ENCODE measurements around the gene PMEPA1.

Gene PMEPA1

GRCh38 chr20:57692393-57692792 is 17.4 kb downstream of the PMEPA1 start:
- DNase-seq: no peak

DNA sequence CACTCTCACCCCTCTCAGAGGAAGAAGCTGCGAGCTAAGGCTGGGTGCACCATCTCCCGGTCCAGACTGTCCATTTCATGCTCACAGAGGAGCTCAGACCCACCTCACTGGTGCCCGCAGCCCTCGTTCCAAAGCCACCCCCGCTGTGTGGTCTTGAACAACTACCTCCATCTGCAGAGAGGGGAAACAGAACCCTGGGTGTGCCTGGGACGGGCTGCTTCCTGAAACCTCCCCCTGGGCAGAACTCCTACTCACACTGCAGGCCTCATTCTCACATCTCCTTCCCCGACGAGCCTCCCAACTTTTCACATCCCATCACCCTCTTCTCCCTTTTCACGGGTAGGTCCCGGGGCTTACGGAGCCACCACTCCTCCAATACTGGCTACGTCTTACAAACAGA is 18.1 kb downstream of the PMEPA1 start:
- DNase-seq: no peak

DNA sequence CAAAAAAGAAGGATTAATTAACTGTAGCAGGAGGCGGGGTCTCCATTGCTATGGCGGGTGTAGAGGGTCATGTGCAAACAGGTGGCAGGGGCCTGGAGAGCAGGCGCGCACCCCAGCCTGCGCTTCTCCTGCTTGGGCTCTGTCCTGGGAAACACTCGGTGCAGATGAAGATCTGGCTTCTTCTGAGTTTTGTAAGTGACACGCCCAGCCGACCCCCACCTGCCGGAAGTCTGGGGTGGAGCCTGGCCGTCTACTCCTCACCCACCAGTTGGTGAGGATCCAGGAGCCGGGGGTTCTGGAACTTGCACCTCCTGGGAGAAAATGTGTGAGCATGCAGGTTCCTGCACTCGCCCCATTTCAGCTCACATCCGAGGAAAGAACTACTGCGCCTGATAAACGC is 19.3 kb downstream of the PMEPA1 start:
- no peak for DNase-seq

- DNase-seq: no peak
These were observed 19.9 kb downstream of the PMEPA1 start for GRCh38 chr20:57689745-57690481.

DNA sequence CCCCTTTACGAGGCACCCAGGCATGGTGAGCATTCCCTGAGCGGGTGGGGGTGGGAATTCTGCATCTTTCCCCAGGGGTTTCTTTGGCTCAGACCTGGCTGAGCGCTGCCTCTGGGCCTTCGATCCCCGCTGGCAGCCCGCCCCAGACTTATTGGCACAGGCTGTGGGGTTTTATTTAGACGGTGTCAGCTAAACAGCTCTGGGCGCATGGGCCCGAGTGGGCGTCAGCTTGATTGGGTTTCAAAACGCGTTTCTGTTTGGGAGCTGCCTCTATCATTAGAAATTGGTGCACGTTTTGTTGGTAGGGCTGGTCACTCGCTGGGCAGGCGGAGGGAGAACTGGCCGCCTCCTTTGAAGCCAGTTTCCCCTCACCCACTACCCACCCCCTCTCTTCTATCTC is 21.0 kb downstream of the PMEPA1 start:
- no peak for DNase-seq

- no peak for DNase-seq
These were observed 21.5 kb downstream of the PMEPA1 start for GRCh38 chr20:57688295-57688694.

- no peak for DNase-seq
These were observed 22.7 kb downstream of the PMEPA1 start for GRCh38 chr20:57686931-57687652.

GRCh38 chr20:57685146-57685758 is 24.6 kb downstream of the PMEPA1 start:
- DNase-seq: no peak

DNA sequence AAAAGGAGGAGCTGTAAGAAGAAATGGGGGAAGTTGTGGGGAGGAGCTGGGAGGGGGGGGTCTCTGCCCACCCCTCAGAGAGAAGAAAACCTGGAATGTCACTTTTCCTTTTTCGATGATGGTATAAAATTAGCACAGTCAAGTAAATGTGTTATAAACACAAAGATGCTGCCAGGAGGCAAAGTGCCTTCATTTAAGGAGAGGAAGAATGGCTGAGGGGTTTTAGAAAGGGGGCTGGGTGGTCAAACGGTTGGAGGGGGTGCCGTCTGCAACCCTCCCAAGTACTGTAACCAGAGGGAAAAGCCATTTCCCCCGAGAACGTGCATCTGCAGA is 25.0 kb downstream of the PMEPA1 start:
- DNase-seq: no peak

- no peak for DNase-seq
These were observed 25.7 kb downstream of the PMEPA1 start for GRCh38 chr20:57683881-57684807.

DNA sequence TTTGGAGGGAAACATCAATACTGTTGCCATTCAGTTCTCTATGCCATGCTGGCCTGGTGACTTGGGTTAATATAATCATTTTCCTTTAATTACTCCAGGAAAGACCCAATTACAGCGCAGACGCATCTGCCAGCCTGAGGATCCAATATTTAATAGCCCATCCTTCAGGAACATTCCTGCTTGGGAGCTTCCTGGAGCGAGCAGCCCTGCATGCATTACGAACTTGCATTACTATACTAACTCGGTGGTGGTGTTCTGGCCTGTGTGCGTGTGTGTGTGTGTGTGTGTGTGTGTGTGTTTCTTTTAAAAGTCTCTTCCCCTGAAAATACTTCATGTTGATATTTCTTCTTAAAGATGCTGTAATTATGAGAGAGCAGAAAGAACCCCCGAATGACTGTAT is 26.5 kb downstream of the PMEPA1 start:
- no peak for DNase-seq

GRCh38 chr20:57682184-57683101 is 27.4 kb downstream of the PMEPA1 start:
- DNase-seq: no peak

DNA sequence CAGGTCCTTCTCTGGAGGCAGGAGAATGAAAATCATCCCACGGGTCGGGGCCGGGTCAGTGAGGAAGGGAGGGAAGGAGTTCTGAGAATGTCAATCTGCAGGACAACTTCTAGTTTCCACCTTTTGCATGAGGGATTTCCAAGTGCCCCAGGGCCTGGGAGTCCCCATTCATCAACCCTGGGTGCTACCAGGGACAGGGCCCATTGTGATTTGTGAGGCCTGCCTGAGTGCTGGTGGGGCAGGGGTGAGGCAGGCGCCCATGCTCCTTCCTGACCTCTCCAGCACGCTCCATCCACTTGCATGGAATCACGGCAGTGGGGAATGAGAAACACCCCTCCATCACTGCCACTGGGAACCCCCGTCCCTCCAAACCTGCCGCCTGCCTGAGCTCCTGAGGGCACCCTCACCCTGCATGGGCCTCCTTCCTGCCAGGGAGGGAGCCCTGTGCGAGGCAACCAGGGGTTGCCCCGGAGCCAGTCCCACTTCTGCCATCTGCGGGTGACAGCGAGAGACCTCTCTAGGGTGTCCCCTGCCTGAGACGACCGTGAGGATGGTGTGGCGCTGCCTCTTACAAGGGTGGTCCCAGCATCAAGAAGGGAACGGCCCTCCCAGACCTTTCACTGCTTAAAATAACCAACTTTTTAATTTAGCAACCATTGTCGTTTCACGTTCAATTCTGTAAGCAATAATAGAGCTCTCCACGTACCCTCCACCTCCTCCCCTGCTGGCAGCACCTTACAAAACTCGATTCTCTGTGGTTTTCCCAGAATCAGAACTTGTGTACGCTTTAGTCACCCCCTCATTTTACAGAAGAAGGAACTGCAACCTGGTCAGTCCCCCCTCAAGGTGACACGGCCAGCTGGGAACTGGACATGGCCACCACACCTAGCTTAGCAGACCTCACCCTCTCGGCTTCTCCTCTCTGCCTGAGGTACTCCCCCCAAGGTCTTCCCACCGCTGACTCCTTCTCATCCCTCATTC is 28.6 kb downstream of the PMEPA1 start:
- DNase-seq: peak; percentile 38

GRCh38 chr20:57680131-57680716 is 29.6 kb downstream of the PMEPA1 start:
- no peak for DNase-seq

GRCh38 chr20:57679113-57679512 is 30.7 kb downstream of the PMEPA1 start:
- no peak for DNase-seq

DNA sequence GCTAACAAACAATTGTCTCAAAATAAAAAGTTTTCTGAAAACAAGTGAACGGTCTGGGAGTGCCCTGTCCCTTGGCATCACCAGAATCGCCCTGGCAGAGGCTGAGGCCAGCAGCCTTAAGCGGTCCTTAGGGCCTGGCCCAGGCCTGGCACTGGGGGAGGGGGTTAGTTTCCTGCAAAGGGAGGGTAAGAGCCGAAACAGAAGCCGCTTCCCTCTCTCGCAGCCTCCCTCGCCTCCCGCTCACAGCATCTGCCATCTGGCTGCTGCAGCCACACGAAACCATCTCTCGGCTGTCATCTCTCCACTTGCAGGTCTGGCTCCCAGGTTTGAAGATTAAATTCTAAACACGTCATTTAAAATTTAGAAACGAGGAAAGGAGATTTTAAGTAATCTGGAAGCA is 31.5 kb downstream of the PMEPA1 start:
- DNase-seq: no peak

GRCh38 chr20:57677584-57677982 is 32.2 kb downstream of the PMEPA1 start:
- no peak for DNase-seq

DNA sequence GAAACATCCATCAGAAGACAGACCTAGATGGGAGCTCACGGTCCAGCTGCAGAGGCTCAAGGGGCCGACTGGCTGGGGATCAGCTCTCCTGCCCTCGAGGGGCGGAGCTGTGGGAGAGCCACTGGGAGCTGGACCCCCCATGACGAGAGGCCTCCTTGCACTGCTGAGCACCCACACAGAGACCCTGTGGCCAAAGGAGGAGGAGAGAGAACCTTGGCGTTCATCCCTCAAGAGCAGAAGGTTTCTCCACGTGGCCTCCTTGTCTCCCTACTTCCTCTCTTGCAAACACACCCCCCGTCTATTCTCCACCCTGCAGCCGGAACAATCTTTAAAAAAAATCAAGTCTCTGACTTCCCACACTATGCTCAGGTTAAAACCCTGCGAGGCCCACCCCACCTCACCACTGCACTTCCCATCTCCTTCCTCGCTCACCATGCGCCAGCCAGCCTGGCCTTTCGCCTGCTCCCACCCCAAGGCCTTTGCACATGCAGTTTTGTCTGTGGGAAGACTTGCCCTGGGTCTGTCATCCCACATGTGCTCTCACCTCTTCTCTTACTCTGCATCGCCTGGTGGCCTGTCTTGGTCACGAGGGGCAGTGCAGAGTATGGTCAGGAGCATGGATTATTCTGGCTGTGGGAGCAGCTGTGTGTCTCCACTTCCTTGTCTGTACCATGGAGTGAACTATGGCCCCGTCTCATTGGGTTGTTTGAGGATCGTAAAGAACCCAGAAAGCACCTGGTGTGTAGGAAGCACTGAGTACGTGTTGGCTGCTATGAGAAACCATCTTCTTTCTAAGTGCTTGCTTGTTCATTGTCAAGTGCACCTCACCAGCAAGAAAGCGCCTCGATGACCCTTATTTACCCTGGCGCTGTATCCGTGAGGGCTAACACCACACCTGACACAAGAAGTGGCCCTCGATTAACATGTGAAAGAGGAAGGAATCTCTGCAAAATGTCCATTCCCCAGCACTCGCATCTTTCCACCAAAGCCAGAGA is 32.9 kb downstream of the PMEPA1 start:
- DNase-seq: no peak

DNA sequence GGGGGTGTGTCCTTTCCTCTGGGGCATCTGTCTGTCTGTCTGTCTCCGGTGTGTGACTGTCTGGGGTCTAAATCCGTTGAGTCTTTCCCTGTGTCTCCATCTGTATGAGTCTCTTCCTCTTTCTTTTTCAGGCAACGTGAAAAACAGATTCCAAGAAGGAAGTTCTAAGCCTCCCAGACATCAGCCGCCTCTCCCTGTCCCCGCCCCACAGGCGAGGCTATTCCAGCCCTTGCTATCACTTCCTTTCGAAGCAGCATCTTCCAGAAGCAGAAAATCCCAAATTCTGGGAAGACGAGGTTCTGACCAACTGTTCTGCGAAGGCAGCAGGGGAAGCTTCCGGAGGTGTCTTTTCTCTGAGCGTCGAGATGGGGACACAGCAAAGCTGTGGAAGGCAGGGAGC is 34.0 kb downstream of the PMEPA1 start:
- no peak for DNase-seq

Measured in activated CD4-positive, alpha-beta T cell treated with anti-CD3 and anti-CD28 coated beads for 1 hour (primary cell).